ENCODE measurements around the gene EFS.

The EFS gene

GRCh38 chr14:23379366-23380196 is 14.6 kb upstream of the EFS start:
- DNase-seq (ENCODE audit: low spot score), result peak; percentile 51

GRCh38 chr14:23378612-23379220 is 13.7 kb upstream of the EFS start:
- no peak for DNase-seq (ENCODE audit: low spot score)

- no peak for DNase-seq (ENCODE audit: low spot score)
Observed at GRCh38 chr14:23377573-23378563, 12.9 kb upstream of the EFS start.

- no peak for DNase-seq (ENCODE audit: low spot score)
Observed at GRCh38 chr14:23377198-23377550, 12.2 kb upstream of the EFS start.

GRCh38 chr14:23376482-23377197 is 11.7 kb upstream of the EFS start, which contains the start of gene CMTM5:
CMTM5 (plus strand) TSS chr14:23377046; CDS start chr14:23377252, 206 bp downstream.
- no peak for DNase-seq (ENCODE audit: low spot score)

GRCh38 chr14:23375527-23376251 is 10.7 kb upstream of the EFS start:
- no peak for DNase-seq (ENCODE audit: low spot score)

GRCh38 chr14:23373041-23373440 is 8.1 kb upstream of the EFS start:
- DNase-seq (ENCODE audit: low spot score), result no peak

GRCh38 chr14:23372509-23372908 is 7.5 kb upstream of the EFS start, which contains the start of gene IL25:
IL25 (plus strand) TSS chr14:23372809.
- DNase-seq (ENCODE audit: low spot score), result no peak

- no peak for DNase-seq (ENCODE audit: low spot score)
Observed at GRCh38 chr14:23371865-23372264, 6.9 kb upstream of the EFS start.

- DNase-seq (ENCODE audit: low spot score), result no peak
Observed at GRCh38 chr14:23370221-23370620, 5.2 kb upstream of the EFS start.

- DNase-seq (ENCODE audit: low spot score), result no peak
Observed at GRCh38 chr14:23366426-23366921, 1.5 kb upstream of the EFS start.

- no peak for DNase-seq (ENCODE audit: low spot score)
Observed at GRCh38 chr14:23365732-23366425, 907 bp upstream of the EFS start.

GRCh38 chr14:23364164-23365035 is 572 bp downstream of the EFS start:
- no peak for DNase-seq (ENCODE audit: low spot score)

- no peak for DNase-seq (ENCODE audit: low spot score)
Observed at GRCh38 chr14:23362200-23362599, 2.8 kb downstream of the EFS start.

- DNase-seq (ENCODE audit: low spot score), result no peak
Observed at GRCh38 chr14:23361763-23362162, 3.2 kb downstream of the EFS start.

GRCh38 chr14:23361320-23361719 is 3.7 kb downstream of the EFS start:
- no peak for DNase-seq (ENCODE audit: low spot score)

GRCh38 chr14:23360496-23360895 is 4.5 kb downstream of the EFS start:
- DNase-seq (ENCODE audit: low spot score), result no peak

GRCh38 chr14:23359722-23360447 is 5.1 kb downstream of the EFS start:
- DNase-seq (ENCODE audit: low spot score), result no peak
